SK-N-SH treated with all-trans-retinoic acid at 6 μM for 48 hours (cell line): Measurements from ENCODE around the gene NKD1.

Source experiments
- ATAC-seq: fragments of 200-7000 bp; cut with Tn5 transposase; 3 replicates; pipeline ENCODE4 v1.9.1; 2020; ENCODE audit warnings: mild to moderate bottlenecking, moderate library complexity
- ARNTL ChIP-seq: fragments of 450-650 bp; formaldehyde crosslinking; IDR thresholded peaks from 2 replicates; pipeline ENCODE4 v1.5.0; 2020; ENCODE audit warnings: low read depth, mild to moderate bottlenecking, moderate library complexity, borderline replicate concordance
- CSDC2 ChIP-seq: fragments of 250-450 bp; sonication (Bioruptor Pico); IDR thresholded peaks from 2 replicates; pipeline ENCODE4 v1.5.0; 2020; ENCODE audit warnings: mild to moderate bottlenecking, moderate library complexity
- GLIS3 ChIP-seq: fragments of 250-450 bp; sonication (Bioruptor Pico); IDR thresholded peaks from 2 replicates; pipeline ENCODE4 v1.5.0; 2020; ENCODE audit warnings: mild to moderate bottlenecking, moderate library complexity
- ISL1 ChIP-seq: fragments of 250-450 bp; sonication (Bioruptor Pico); IDR thresholded peaks from 2 replicates; pipeline ENCODE4 v2.1.2; 2022; ENCODE audit warnings: mild to moderate bottlenecking, moderate library complexity
- OSR1 ChIP-seq: fragments of 250-450 bp; sonication (Bioruptor Pico); IDR thresholded peaks from 2 replicates; pipeline ENCODE4 v1.8.0; 2022; ENCODE audit warnings: moderate library complexity, mild to moderate bottlenecking, inconsistent platforms
- PPARA ChIP-seq: fragments of 250-450 bp; sonication (Bioruptor Pico); IDR thresholded peaks from 2 replicates; pipeline ENCODE4 v1.5.0; 2020; ENCODE audit warnings: mild to moderate bottlenecking, borderline replicate concordance
- RARB ChIP-seq: fragments of 250-450 bp; sonication (Bioruptor Pico); IDR thresholded peaks from 2 replicates; pipeline ENCODE4 v1.8.0; 2021; ENCODE audit warnings: mild to moderate bottlenecking, moderate library complexity
- SNAI2 ChIP-seq: fragments of 250-450 bp; sonication (Bioruptor Pico); IDR thresholded peaks from 2 replicates; pipeline ENCODE4 v1.5.0; 2020; ENCODE audit warnings: mild to moderate bottlenecking, moderate library complexity
- TCF4 ChIP-seq: fragments of 250-450 bp; sonication (Bioruptor Pico); IDR thresholded peaks from 2 replicates; pipeline ENCODE4 v1.8.0; 2021; ENCODE audit warnings: mild to moderate bottlenecking, moderate library complexity, borderline replicate concordance
- TOX ChIP-seq: fragments of 250-450 bp; sonication (Bioruptor Pico); IDR thresholded peaks from 2 replicates; pipeline ENCODE4 v1.8.0; 2021; ENCODE audit warnings: mild to moderate bottlenecking, moderate library complexity, borderline replicate concordance
- ZC3H10 ChIP-seq: fragments of 250-450 bp; sonication (Bioruptor Pico); IDR thresholded peaks from 2 replicates; pipeline ENCODE4 v1.5.1; 2021; ENCODE audit warnings: mild to moderate bottlenecking, moderate library complexity
- ZFP3 ChIP-seq: fragments of 250-450 bp; sonication (Bioruptor Pico); IDR thresholded peaks from 2 replicates; pipeline ENCODE4 v1.5.0; 2020; ENCODE audit warnings: mild to moderate bottlenecking, moderate library complexity
- ZNF70 ChIP-seq: fragments of 450-650 bp; formaldehyde crosslinking; IDR thresholded peaks from 2 replicates; pipeline ENCODE4 v1.5.0; 2020; ENCODE audit warnings: mild to moderate bottlenecking, moderate library complexity
- TF ChIP-seq, protein P1 (sequence below): fragments of 250-450 bp; sonication (Bioruptor Pico); IDR thresholded peaks from 2 replicates; pipeline ENCODE4 v1.5.1; 2020; ENCODE audit warnings: low read depth, mild to moderate bottlenecking, moderate library complexity
- TF ChIP-seq, protein P2 (sequence below): fragments of 250-450 bp; sonication (Bioruptor Pico); IDR thresholded peaks from 2 replicates; pipeline ENCODE4 v1.5.0; 2020; ENCODE audit warnings: mild to moderate bottlenecking, moderate library complexity
- TF ChIP-seq, protein P3 (sequence below): fragments of 250-450 bp; sonication (Bioruptor Pico); IDR thresholded peaks from 2 replicates; pipeline ENCODE4 v1.8.0; 2020; ENCODE audit warnings: mild to moderate bottlenecking, moderate library complexity, borderline replicate concordance
- TF ChIP-seq, protein P4 (sequence below): fragments of 250-450 bp; sonication (Bioruptor Pico); IDR thresholded peaks from 2 replicates; pipeline ENCODE4 v1.8.0; 2021; ENCODE audit warnings: low read depth, mild to moderate bottlenecking, moderate library complexity, borderline replicate concordance
- TF ChIP-seq, protein P5 (sequence below): fragments of 250-450 bp; sonication (Bioruptor Pico); IDR thresholded peaks from 2 replicates; pipeline ENCODE4 v1.5.1; 2021; ENCODE audit warnings: mild to moderate bottlenecking, moderate library complexity

Gene NKD1

DNA sequence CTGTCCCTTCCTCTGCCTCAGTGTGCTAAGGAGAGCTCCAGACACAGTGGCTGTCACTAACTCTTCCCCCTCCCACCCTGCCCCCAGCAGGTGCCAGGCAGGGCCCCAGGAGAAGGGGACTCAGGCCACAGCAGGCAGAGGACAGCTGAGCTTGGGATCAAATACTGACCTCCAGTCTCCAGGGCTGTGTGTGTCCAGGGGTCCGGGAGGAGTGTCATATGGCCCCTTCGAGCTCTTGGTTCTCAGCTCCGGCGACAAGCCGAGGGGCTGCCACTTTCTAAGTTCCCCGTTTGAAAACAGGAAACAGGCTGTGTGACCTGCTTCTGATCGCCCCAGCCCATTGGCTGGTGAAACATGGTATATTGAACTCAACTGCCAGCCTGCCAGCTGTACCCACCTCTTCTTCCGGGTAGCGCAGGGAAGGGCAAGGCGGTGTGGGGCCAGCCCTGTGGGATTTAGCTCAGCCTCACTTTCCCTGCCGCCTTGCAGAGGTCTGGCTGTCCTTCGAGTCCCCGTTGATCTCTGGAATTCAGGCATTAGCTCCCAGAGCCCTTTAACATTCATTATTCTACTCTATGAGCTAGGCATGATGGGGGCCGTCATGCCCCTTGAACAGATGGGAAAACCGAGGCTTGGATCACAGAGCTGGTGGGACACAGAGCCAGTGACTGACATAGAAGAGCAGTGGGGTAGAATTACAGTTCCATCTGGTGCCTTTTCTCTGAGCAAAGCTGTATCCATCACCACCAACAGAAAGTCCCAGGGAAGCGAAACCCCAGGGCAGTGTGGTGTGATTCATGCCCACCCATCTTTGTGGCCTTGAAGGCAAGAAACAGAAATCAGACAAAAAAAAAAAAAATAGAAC, 133.1 kb downstream of the NKD1 start, which contains the start of gene SNX20:
TSS of gene SNX20 (minus strand) at position 292 of the 865 bp plus-strand sequence. CDS start 3,786 bp downstream, outside the sequence.
- no peak for ATAC-seq
- TF ChIP-seq ZC3H10 (CRISPR knock-in tag) = no peak
- TF ChIP-seq, protein P1, sequence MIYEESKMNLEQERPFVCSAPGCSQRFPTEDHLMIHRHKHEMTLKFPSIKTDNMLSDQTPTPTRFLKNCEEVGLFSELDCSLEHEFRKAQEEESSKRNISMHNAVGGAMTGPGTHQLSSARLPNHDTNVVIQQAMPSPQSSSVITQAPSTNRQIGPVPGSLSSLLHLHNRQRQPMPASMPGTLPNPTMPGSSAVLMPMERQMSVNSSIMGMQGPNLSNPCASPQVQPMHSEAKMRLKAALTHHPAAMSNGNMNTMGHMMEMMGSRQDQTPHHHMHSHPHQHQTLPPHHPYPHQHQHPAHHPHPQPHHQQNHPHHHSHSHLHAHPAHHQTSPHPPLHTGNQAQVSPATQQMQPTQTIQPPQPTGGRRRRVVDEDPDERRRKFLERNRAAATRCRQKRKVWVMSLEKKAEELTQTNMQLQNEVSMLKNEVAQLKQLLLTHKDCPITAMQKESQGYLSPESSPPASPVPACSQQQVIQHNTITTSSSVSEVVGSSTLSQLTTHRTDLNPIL = no peak
- TF ChIP-seq RARB (CRISPR knock-in tag) = no peak
- TF ChIP-seq TOX = no peak
- TF ChIP-seq OSR1 (CRISPR knock-in tag) = no peak
- TF ChIP-seq ISL1 (CRISPR knock-in tag) = no peak
- no peak for TF ChIP-seq TCF4
- TF ChIP-seq, protein P2, sequence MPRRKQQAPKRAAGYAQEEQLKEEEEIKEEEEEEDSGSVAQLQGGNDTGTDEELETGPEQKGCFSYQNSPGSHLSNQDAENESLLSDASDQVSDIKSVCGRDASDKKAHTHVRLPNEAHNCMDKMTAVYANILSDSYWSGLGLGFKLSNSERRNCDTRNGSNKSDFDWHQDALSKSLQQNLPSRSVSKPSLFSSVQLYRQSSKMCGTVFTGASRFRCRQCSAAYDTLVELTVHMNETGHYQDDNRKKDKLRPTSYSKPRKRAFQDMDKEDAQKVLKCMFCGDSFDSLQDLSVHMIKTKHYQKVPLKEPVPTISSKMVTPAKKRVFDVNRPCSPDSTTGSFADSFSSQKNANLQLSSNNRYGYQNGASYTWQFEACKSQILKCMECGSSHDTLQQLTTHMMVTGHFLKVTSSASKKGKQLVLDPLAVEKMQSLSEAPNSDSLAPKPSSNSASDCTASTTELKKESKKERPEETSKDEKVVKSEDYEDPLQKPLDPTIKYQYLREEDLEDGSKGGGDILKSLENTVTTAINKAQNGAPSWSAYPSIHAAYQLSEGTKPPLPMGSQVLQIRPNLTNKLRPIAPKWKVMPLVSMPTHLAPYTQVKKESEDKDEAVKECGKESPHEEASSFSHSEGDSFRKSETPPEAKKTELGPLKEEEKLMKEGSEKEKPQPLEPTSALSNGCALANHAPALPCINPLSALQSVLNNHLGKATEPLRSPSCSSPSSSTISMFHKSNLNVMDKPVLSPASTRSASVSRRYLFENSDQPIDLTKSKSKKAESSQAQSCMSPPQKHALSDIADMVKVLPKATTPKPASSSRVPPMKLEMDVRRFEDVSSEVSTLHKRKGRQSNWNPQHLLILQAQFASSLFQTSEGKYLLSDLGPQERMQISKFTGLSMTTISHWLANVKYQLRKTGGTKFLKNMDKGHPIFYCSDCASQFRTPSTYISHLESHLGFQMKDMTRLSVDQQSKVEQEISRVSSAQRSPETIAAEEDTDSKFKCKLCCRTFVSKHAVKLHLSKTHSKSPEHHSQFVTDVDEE = no peak
- no peak for TF ChIP-seq ZNF70 (CRISPR knock-in tag)
- no peak for TF ChIP-seq GLIS3 (CRISPR knock-in tag)
- no peak for TF ChIP-seq PPARA (CRISPR knock-in tag)
- TF ChIP-seq, protein P3, sequence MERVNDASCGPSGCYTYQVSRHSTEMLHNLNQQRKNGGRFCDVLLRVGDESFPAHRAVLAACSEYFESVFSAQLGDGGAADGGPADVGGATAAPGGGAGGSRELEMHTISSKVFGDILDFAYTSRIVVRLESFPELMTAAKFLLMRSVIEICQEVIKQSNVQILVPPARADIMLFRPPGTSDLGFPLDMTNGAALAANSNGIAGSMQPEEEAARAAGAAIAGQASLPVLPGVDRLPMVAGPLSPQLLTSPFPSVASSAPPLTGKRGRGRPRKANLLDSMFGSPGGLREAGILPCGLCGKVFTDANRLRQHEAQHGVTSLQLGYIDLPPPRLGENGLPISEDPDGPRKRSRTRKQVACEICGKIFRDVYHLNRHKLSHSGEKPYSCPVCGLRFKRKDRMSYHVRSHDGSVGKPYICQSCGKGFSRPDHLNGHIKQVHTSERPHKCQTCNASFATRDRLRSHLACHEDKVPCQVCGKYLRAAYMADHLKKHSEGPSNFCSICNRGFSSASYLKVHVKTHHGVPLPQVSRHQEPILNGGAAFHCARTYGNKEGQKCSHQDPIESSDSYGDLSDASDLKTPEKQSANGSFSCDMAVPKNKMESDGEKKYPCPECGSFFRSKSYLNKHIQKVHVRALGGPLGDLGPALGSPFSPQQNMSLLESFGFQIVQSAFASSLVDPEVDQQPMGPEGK = no peak

DNA sequence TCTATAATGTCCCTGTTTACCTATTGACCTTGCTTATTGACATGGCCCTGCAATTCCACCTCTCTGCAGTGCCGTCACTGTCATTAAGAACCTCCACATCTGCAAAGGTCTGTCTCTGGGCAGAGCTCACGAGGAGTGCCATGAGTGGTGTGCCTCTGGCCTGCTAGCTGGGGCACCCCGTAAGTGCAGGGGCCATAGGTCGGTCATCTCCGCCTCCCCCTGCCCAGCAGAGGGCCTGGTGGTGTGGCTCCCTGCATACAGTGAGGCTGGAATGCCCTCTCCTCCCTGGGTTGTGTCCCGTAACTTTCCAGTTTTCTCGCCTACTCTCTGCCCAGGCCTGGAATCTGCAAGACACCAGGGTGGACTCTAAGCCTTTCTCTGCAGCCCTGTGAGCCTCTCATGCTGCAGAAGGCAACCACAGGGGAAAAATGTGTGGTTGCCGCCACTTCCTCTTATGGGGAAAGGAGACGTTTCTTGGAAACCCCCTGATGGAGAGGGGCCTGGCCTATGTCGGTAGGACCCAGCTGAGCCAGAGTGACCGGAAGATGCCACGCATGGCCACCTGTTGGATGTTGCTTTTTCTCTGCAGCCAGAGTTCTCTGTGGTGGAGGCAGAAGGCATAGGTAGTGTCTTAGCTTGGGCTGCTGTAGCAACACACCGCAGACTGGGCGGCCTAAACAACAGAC, 135.6 kb downstream of the NKD1 start:
- no peak for ATAC-seq

DNA sequence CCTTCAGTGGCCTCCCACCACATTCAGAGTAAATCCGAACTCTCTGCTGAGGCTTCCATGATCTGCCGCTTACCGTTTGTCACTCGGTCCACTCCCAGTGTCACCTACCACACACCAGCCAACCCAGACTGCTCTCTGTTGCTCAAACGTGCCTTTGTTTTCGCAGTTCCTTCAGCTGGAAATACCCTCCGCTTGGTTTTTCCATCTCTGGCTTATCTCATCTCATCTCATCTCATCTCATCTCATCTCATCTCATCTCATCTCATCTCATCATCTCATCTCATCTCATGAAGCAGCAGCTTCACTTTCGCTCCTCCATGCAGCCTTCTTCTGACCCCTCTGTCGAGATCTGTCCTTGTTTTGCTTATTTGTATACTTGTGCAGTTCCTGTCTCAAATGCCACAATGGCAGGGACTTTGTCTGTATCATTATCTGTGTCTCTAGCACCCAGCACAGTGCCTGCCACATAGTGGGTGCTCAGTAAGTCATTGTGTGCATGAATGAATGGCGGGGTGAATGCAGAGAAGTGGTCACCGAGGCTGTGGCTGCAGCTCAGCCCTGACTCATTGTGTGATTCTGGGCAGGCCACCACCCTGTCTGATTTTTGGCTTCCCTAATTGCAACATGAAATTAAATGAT, 136.7 kb downstream of the NKD1 start:
- ATAC-seq = no peak
- no peak for TF ChIP-seq OSR1 (CRISPR knock-in tag)

More for the DNA sequence above, 135.6 kb downstream of the NKD1 start:
- TF ChIP-seq ZNF70 (CRISPR knock-in tag) (no peak), ZFP3 (CRISPR knock-in tag) (no peak), ARNTL (CRISPR knock-in tag) (no peak), TOX (no peak), PPARA (CRISPR knock-in tag) (no peak)
- TF ChIP-seq, protein P4, sequence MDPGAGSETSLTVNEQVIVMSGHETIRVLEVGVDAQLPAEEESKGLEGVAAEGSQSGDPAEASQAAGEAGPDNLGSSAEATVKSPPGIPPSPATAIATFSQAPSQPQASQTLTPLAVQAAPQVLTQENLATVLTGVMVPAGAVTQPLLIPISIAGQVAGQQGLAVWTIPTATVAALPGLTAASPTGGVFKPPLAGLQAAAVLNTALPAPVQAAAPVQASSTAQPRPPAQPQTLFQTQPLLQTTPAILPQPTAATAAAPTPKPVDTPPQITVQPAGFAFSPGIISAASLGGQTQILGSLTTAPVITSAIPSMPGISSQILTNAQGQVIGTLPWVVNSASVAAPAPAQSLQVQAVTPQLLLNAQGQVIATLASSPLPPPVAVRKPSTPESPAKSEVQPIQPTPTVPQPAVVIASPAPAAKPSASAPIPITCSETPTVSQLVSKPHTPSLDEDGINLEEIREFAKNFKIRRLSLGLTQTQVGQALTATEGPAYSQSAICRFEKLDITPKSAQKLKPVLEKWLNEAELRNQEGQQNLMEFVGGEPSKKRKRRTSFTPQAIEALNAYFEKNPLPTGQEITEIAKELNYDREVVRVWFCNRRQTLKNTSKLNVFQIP (CRISPR knock-in tag) = no peak

DNA sequence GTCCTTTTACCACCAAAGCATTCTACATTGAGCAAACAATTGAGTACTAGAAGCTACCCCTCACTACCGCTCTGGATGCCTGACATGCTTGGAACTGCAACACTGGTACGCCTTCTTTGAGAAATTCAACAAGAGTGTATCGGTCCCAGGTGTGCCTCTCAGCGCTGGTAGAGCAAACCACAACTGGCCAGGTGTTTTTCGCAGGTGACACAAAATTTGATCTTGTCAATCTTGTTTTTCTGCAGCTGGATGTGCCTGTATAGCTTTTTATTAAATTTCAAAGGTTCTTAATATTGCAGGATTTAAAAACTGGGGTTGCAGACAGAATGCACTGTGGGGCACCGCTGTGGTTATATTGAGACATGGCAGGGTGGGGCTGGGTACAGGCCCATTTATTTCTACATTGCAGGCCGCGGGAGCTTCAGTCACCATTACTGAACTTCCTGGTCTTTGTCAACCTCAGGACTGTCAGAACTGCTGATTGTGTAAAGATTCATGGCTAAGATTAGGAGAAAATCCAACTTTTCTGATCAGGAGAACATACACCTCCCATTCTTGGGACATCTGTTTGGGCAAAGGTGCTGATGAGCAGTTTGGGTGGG, 137.4 kb downstream of the NKD1 start:
- TF ChIP-seq SNAI2 (CRISPR knock-in tag) (no peak), TCF4 (no peak), OSR1 (CRISPR knock-in tag) (no peak), CSDC2 (CRISPR knock-in tag) (no peak), PPARA (CRISPR knock-in tag) (no peak), ARNTL (CRISPR knock-in tag) (no peak), ZNF70 (CRISPR knock-in tag) (no peak)
- TF ChIP-seq, protein P5, sequence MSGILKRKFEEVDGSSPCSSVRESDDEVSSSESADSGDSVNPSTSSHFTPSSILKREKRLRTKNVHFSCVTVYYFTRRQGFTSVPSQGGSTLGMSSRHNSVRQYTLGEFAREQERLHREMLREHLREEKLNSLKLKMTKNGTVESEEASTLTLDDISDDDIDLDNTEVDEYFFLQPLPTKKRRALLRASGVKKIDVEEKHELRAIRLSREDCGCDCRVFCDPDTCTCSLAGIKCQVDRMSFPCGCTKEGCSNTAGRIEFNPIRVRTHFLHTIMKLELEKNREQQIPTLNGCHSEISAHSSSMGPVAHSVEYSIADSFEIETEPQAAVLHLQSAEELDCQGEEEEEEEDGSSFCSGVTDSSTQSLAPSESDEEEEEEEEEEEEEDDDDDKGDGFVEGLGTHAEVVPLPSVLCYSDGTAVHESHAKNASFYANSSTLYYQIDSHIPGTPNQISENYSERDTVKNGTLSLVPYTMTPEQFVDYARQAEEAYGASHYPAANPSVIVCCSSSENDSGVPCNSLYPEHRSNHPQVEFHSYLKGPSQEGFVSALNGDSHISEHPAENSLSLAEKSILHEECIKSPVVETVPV (CRISPR knock-in tag) = no peak
- TF ChIP-seq, protein P3 = no peak
- ATAC-seq = no peak
